Tibial artery (tissue), 4 donors: Measurements from ENCODE around the gene PLXNB1.

Experiments
- DNase-seq, 2 donors: peaks; one replicate each; pipeline ENCODE4 v3.0.0-alpha.2; 2019
- H3K27ac ChIP-seq, 2 donors: fragments of 200-600 bp; sonication (generic) in 1 of 2; 1 replicate in 1 of 2; 2 replicates in 1 of 2; pipeline ENCODE4 v1.5.1; 2018 to 2019; ENCODE audit warnings: mild to moderate bottlenecking in 1 of 2
- H3K27me3 ChIP-seq, 2 donors: fragments of 200-600 bp; sonication (generic) in 1 of 2; one replicate each; pipeline versions ENCODE4 v1.5.1 to v1.6.0; 2016 to 2019
- H3K36me3 ChIP-seq, 3 donors: fragments of 200-600 bp; sonication (generic) in 2 of 3; one replicate each; pipeline ENCODE4 v1.5.1; 2016 to 2019; ENCODE audit warnings: mild to moderate bottlenecking in 2 of 3
- H3K4me1 ChIP-seq, 4 donors: fragments of 200-600 bp; sonication (generic) in 2 of 4; 1 replicate in 3 of 4; 2 replicates in 1 of 4; pipeline ENCODE4 v1.5.1; 2016 to 2019
- H3K4me3 ChIP-seq, 2 donors: fragments of 200-600 bp; sonication (generic) in 1 of 2; 1 replicate in 1 of 2; 2 replicates in 1 of 2; pipeline ENCODE4 v1.5.1; 2018 to 2019; ENCODE audit warnings: mild to moderate bottlenecking in 2 of 2
- H3K9me3 ChIP-seq, 3 donors: fragments of 200-600 bp; sonication (generic) in 1 of 3; one replicate each; pipeline ENCODE4 v1.5.1; 2016 to 2019
- intact Hi-C: fragments of 100-400 bp; cut with DNase I; formaldehyde crosslinking; loops from one replicate; pipeline ENCODE4 v1.15.0; 2023; ENCODE audit warnings: low total_unique reads
- TF ChIP-seq, protein P1 (sequence below), 2 experiments: fragments of 200-600 bp in 1 of 2; fragments of 450-650 bp in 1 of 2; IDR thresholded peaks; one replicate each; pipeline ENCODE4 v1.5.1; 2017 to 2019; ENCODE audit warnings: antibody characterized with exemption in 2 of 2, mild to moderate bottlenecking in 1 of 2, moderate library complexity in 1 of 2

PLXNB1 gene

DNA sequence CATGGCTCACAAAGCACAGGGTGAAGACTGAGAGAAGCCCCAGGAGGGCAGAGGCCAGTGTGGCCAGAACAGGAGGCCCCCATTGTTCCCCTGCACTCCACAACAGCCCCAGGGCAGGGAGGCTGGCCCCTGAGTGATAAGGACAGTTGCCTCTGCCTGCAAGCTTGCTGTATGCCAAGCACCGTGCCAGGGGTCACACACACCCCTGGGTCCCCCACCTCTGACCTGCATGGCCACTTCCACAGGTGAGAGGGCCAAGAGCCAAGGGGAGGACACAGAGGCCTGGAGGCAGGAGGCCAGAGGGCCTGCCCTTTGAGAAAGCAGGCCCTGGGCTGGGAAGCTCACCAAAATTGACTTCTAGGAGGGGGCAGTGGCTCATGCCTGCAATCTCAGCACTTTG is 40.4 kb upstream of the PLXNB1 start:
- DNase-seq, result no peak
- intact Hi-C loops, result no loop called here
- no peaks in the 10 kb centered on the region for H3K9me3 ChIP-seq
- TF ChIP-seq, protein P1, sequence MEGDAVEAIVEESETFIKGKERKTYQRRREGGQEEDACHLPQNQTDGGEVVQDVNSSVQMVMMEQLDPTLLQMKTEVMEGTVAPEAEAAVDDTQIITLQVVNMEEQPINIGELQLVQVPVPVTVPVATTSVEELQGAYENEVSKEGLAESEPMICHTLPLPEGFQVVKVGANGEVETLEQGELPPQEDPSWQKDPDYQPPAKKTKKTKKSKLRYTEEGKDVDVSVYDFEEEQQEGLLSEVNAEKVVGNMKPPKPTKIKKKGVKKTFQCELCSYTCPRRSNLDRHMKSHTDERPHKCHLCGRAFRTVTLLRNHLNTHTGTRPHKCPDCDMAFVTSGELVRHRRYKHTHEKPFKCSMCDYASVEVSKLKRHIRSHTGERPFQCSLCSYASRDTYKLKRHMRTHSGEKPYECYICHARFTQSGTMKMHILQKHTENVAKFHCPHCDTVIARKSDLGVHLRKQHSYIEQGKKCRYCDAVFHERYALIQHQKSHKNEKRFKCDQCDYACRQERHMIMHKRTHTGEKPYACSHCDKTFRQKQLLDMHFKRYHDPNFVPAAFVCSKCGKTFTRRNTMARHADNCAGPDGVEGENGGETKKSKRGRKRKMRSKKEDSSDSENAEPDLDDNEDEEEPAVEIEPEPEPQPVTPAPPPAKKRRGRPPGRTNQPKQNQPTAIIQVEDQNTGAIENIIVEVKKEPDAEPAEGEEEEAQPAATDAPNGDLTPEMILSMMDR (IDR thresholded peaks at IDR 0.05), result no peak
- H3K27ac ChIP-seq, result peak overlapping the region; percentile 93 to 95
- peaks cover 13 to 39% (median 32%) of the 10 kb centered on the region in 3 donors for H3K36me3 ChIP-seq
- H3K4me1 ChIP-seq, result peaks cover 0 to 69% (median 62%) of the 10 kb centered on the region in 4 donors
- H3K4me3 ChIP-seq, result no peak overlapping the region
- H3K27me3 ChIP-seq, result no peaks in the 10 kb centered on the region

DNA sequence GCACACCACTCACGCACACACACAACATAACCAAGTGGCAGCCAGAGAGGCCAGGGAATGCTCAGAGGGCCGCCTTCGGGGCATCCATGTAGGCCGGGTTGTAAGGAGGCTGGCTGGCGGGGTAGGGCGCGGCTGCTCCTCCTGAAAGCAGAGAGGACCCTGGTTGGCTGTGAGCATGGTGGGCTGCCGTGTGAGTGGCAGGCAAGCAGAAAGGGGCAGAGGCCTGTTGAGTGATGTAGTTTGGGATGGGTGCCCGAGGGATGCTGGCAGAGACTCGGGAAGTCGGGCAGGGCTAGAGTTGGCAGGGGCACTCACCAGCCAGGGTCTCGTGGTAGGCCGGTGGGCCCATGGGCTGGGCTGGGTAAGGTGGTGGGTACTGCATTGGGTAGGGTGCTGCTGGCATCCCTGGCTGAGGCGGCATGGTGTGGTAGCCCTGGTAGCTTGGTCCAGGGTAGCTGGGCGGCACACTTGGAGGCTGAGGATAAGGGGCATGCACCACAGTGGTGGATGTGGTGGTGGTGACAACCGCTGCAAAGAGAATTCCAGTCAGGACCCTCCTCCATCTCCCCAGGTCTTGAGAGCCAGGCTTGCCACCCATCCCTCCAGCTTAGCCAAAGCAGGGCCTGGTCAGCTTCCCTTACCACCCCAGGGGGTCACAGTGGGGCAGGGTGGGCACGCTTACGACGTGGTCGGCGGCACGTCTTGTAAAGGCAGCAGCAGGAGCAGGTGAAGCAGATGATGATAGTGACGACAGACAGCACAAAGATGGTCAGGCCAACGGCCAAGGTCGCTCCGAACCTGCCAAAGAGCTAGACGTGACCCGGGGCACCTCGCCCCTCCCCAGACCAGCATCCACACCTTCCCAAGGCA is 39.4 kb upstream of the PLXNB1 start:
- Histone ChIP-seq H3K4me1 (peaks cover 0 to 76% (median 69%) of the 10 kb centered on the region in 4 donors), H3K27me3 (no peaks in the 10 kb centered on the region), H3K9me3 (no peaks in the 10 kb centered on the region), H3K4me3 (no peak overlapping the region), H3K36me3 (peaks cover 13 to 35% (median 35%) of the 10 kb centered on the region in 3 donors), H3K27ac (peak overlapping the region; percentile 93 to 95)
- TF ChIP-seq, protein P1 (IDR thresholded peaks at IDR 0.05), result no peak
- intact Hi-C loops, result loop anchor here (5.0 to 10.0 kb wide), 3 partner anchors 38 to 216 kb away; partner anchors contain the start of genes NCKIPSD and SLC26A6
- no peak for DNase-seq

DNA sequence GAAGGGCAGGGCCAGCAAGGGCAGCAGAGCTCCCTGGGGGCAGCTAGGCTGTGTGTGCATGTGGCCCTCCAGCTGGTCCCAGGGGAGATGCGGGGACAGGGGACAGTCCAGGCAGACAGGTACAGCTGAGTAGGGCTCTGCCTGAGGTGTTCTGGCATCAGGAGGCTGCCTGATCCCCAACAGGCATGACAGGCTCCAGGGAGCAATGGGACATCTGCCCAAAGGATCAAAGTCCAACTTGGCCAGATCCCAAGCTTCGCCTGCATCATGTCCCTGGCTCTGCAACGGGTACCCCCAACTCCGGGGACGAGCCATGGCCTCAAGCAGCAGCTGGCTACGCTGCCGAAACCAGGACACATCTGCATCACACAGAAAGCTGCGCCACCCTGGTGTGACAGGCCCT is 38.4 kb upstream of the PLXNB1 start:
- H3K27ac ChIP-seq, result peak overlapping the region; percentile 93 to 95
- H3K36me3 ChIP-seq, result peaks cover 13 to 41% (median 37%) of the 10 kb centered on the region in 3 donors
- peaks cover 0 to 72% (median 68%) of the 10 kb centered on the region in 4 donors for H3K4me1 ChIP-seq
- no peak overlapping the region for H3K4me3 ChIP-seq
- intact Hi-C loops, result loop anchor here (5.0 to 10.0 kb wide), 3 partner anchors 39 to 216 kb away; partner anchors contain the start of genes NCKIPSD and SLC26A6
- no peaks in the 10 kb centered on the region for H3K27me3 ChIP-seq
- TF ChIP-seq, protein P1 (IDR thresholded peaks at IDR 0.05), result no peak
- no peak for DNase-seq
- H3K9me3 ChIP-seq, result no peaks in the 10 kb centered on the region

DNA sequence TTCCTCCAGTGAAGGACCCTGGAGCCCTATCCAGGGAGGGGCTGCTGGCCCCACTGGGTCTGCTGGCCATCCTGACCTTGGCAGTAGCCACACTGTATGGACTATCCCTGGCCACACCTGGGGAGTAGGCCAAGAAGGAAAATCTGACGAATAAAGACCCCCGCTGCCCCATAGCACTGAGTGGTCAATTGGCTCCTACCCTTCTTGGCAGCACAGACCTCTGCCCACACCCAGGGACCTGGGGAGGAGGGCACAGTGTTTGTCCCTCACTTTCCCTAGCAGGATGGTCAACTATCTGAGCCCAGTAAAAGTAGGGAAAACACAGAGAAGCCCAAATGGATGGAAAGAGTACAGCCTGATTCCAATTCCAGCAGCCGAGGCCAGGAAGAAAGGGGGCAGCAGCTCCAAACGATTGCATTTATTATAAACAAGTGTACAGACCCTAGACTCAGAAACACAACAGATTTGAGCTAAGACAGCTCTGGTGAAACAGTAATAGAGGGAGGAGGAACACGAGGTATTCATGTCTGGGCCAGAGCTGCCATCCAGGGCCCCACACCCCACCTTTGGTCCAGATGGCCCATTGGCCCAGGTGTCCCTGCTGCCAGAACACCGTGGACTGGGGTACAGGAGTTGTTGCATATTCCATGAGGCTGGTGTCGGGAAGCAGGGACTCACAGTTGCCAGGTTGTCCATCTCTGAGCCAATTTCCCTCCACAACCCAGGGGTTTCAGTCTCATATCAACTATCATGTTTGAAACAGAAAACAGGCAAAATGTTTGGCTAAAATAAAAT is 37.8 kb upstream of the PLXNB1 start:
- no peaks in the 10 kb centered on the region for H3K27me3 ChIP-seq
- no peaks in the 10 kb centered on the region for H3K9me3 ChIP-seq
- H3K4me1 ChIP-seq, result peaks cover 0 to 69% (median 66%) of the 10 kb centered on the region in 4 donors
- peak overlapping the region in 1 of 2 donors; percentile 64 for H3K4me3 ChIP-seq
- TF ChIP-seq, protein P1 (IDR thresholded peaks at IDR 0.05), result no peak
- H3K36me3 ChIP-seq, result peaks cover 13 to 43% (median 37%) of the 10 kb centered on the region in 3 donors
- no peak for DNase-seq
- intact Hi-C loops, result loop anchor here (5.0 to 10.0 kb wide), 3 partner anchors 40 to 217 kb away; partner anchors contain the start of genes NCKIPSD and SLC26A6
- H3K27ac ChIP-seq, result peak overlapping the region; percentile 93 to 95

DNA sequence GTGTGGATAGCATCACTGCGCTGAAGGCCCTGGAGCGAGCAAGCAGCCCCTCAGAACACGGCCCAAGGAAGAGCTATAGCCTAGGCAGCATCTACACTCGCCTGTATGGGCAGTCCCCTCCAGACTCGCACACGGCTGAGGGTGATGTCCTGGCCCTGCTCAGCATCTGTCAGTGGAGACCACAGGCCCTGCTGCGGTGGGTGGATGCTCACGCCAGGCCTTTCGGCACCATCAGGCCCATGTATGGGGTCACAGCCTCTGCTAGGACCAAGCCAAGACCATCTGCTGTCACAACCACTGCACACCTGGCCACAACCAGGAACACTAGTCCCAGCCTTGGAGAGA is 37.2 kb upstream of the PLXNB1 start:
- TF ChIP-seq, protein P1 (IDR thresholded peaks at IDR 0.05), result no peak
- H3K4me1 ChIP-seq, result peaks cover 0 to 67% (median 64%) of the 10 kb centered on the region in 4 donors
- peak overlapping the region; percentile 93 to 95 for H3K27ac ChIP-seq
- intact Hi-C loops, result loop anchor here (5.0 to 10.0 kb wide), 3 partner anchors 40 to 218 kb away; partner anchors contain the start of genes NCKIPSD and SLC26A6
- peaks cover 13 to 43% (median 37%) of the 10 kb centered on the region in 3 donors for H3K36me3 ChIP-seq
- no peak for DNase-seq
- H3K9me3 ChIP-seq, result no peaks in the 10 kb centered on the region
- peak overlapping the region; percentile 54 to 64 for H3K4me3 ChIP-seq
- H3K27me3 ChIP-seq, result no peaks in the 10 kb centered on the region
